Non-pigmented ciliary epithelial cell (primary cell): ENCODE measurements around the gene RAD9A.

ENCODE experiments used
- DNase-seq: peaks from one replicate; pipeline ENCODE4 v3.0.0-alpha.2; 2010; ENCODE audit warnings: low read depth

RAD9A gene

GRCh38 chr11:67428052-67429001, 36.5 kb downstream of the RAD9A start, which contains the start of gene RPS6KB2:
TSS of gene RPS6KB2 (plus strand) at chr11:67428494. CDS start at chr11:67428546, 52 bp downstream.
- peak; percentile 79 for DNase-seq

- DNase-seq, result no peak
These were observed 37.4 kb downstream of the RAD9A start for GRCh38 chr11:67429038-67429668.

- no peak for DNase-seq
These were observed 37.9 kb downstream of the RAD9A start for GRCh38 chr11:67429722-67430121.

- DNase-seq, result no peak
These were observed 39.8 kb downstream of the RAD9A start for GRCh38 chr11:67431346-67432249.

- DNase-seq, result no peak
These were observed 41.0 kb downstream of the RAD9A start for GRCh38 chr11:67432655-67433349.

- DNase-seq, result no peak
These were observed 42.0 kb downstream of the RAD9A start for GRCh38 chr11:67433536-67434394.

GRCh38 chr11:67434395-67434881, 42.7 kb downstream of the RAD9A start:
- DNase-seq, result no peak

GRCh38 chr11:67435031-67435726, 43.4 kb downstream of the RAD9A start:
- DNase-seq, result no peak

GRCh38 chr11:67435727-67436458, 44.1 kb downstream of the RAD9A start:
- DNase-seq, result no peak

GRCh38 chr11:67436459-67437081, 44.8 kb downstream of the RAD9A start:
- DNase-seq, result no peak

- no peak for DNase-seq
These were observed 45.5 kb downstream of the RAD9A start, which contains the start of gene PTPRCAP for GRCh38 chr11:67437082-67437808. TSS of gene PTPRCAP (minus strand) at chr11:67437682. CDS start at chr11:67437619, 63 bp downstream.

GRCh38 chr11:67437809-67438157, 46.0 kb downstream of the RAD9A start:
- DNase-seq, result no peak

- DNase-seq, result no peak
These were observed 46.5 kb downstream of the RAD9A start for GRCh38 chr11:67438158-67438902.

- DNase-seq, result no peak
These were observed 47.8 kb downstream of the RAD9A start for GRCh38 chr11:67439321-67440228.

- no peak for DNase-seq
These were observed 48.7 kb downstream of the RAD9A start for GRCh38 chr11:67440229-67441097.
